NCI-H2171 (cell line): Measurements from ENCODE around the gene MAVS.
A peak's percentile ranks its signal among the peaks of the same experiment; 100 is the strongest.

Source experiments
- DNase-seq: peaks from one replicate; lab custom pipeline; 2025; lab: John Stamatoyannopoulos, UW

MAVS gene

DNA sequence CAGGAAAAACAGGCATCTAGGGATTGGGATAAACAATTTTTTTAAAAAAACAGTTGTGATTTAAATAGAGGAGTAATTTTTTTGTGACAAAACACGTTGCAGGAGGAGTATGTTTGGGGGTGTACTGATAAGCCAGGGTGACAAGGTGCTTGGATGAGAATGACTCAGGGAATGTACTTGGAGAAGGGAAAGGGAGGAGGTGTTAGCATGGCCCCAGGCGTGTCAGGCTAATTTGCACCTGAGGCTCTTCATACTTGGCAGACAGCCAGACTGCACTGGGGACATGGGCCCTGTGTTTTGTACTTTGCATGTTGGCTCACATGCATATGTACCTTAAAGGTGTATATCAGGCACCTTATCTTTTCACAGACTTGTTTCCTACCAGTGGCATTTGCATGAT lies 65.3 kb downstream of the MAVS start:
- peak; percentile 26 for DNase-seq

- no peak for DNase-seq
These were observed 67.8 kb downstream of the MAVS start for GRCh38 chr20:3914446-3914845.

- DNase-seq, result no peak
These were observed 69.1 kb downstream of the MAVS start for GRCh38 chr20:3915691-3916090.

- DNase-seq, result no peak
These were observed 69.7 kb downstream of the MAVS start for GRCh38 chr20:3916364-3916763.

DNA sequence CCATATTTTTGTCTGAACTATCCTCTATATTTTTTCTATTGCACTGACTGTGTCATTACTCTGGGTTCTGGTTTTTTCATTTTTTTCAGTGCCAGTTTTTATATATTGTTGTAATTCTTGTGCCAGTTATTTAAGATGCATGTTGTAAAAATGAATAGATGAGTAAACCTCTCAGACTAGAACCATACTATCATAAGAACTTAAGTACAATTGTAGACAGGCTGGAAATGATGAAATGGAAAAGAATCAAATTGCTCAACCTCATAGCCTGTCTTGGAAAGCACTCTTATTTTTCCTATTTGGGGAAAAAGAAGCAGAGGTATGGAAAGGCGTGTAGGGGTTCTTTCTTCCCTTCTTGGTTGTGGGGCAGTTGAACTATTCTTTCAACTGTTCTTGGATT lies 72.7 kb downstream of the MAVS start:
- no peak for DNase-seq

DNA sequence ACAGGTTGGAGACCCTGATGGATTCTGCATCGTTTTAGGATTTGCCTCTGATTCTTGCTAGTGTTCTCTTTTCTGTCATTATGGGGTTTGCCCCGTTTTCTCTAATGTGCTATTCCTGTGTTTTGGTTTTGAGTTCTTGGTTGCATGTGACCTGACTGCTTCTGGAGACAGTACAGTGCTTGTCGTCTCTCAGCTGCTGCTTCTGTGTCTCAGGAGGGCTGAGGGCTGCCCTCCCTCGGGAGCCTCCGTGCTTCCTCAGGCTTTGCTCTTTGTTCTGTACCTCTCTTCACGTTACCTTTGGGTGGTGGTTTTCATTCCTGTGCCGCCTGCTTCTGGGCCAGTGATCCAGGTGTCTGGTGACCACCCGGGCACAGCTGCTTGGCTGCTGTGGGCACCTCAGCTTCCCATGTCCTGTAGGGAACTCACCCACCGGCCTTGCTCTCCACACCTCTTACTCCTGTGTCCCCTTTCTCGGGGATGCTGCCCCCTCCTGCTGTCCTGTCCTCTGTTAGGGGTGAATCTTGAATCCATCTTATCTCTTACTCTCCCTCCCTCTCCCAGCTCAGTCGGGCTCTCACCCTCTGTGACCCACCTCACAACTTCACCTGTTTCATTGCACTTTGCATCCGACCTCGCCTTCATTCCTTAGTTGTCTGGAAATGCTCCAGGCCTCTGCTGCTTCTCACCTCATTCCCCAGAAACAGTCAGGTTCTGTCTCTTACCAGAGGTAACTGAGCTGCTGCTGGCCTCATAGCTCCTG lies 75.8 kb downstream of the MAVS start:
- DNase-seq, result no peak

GRCh38 chr20:3922983-3923339 lies 76.3 kb downstream of the MAVS start:
- no peak for DNase-seq

DNA sequence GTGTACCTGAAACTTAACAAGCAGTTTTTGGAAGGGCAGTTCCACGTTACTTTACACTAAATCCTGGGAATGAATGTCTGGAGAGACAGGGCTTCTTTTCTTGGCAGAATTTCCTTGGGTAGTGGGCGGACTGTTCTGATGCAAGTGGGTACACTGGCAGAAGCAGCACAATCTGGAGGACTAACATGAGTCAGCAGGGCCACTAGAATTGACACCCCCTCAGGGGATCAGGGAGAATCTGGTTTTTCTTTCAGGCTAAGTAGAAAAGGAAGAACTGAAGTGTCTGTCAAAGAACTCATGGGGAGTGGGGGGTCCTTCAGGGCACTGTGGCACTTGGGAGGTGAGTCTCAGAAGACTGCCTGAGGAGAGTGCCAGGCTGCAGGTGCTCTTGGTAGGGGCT lies 77.2 kb downstream of the MAVS start:
- DNase-seq, result no peak

- no peak for DNase-seq
These were observed 77.9 kb downstream of the MAVS start for GRCh38 chr20:3924304-3925112.

DNA sequence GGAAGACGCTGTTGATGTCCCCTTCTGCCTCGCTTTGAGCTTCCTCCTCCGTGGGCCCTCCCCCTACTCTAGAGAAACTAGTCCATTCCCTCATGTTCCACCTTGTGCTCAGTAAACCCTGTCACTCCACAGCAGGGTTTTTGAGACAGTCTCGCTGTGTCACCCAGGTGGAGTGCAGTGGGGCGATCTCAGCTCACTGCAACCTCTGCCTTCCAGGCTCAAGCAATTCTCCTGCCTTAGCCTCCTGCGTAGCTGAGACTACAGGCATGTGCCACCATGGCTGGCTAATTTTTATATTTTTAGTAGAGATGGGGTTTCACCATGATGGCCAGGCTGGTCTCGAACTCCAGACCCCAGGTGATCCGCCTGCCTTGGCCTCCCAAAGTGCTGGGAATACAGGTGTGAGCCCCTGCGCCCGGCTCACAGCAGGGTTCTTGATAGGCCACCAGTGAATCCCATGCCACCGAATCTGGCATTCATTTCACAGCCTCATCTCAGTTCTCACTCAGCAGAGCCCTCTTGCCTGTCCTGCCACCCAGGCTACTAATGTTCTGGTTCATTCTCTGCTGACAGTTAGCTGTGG lies 78.6 kb downstream of the MAVS start:
- DNase-seq, result no peak
